B cell (primary cell): ENCODE measurements around the gene CBX7. TPM values are rescaled to one million over a fixed set of nuclear protein-coding genes. Genes with fewer than 3 reads are reported as not detected.

Experiments used
- ATAC-seq: fragments of 200-7000 bp; cut with Tn5 transposase; one replicate; pipeline ENCODE4 v1.10.0; 2021; ENCODE audit warnings: low read depth, mild to moderate bottlenecking, moderate number of reproducible peaks, moderate library complexity
- CTCF ChIA-PET: fragments of 350-600 bp; sonication (Branson Sonifier 250); formaldehyde crosslinking; loops from one replicate; lab custom pipeline; 2021; ENCODE audit warnings: antibody characterized with exemption, inconsistent platforms; lab: Charles Lee
- POLR2A ChIA-PET: fragments of 350-600 bp; sonication (Branson Sonifier 250); formaldehyde crosslinking; loops from one replicate; lab custom pipeline; 2021; ENCODE audit warnings: antibody characterized with exemption; lab: Charles Lee
- DNase-seq: peaks from one replicate; pipeline ENCODE4 v3.0.0; 2013
- H2AFZ ChIP-seq: 2 replicates; pipeline ENCODE4 v1.6.1; 2012; ENCODE audit warnings: mild to moderate bottlenecking, low read depth, low read length; ENCODE audit not compliant: insufficient read depth, poor library complexity, severe bottlenecking
- H3K27ac ChIP-seq, 2 donors: 1 replicate in 1 of 2; 2 replicates in 1 of 2; pipeline ENCODE4 v1.5.1; 2012 to 2013; ENCODE audit warnings: low read length in 2 of 2, mild to moderate bottlenecking in 2 of 2, moderate library complexity in 1 of 2
- H3K27me3 ChIP-seq, 4 experiments: fragments of 200-600 bp in 1 of 4; sonication (generic) in 1 of 4; replicated peaks in 1 of 4; 1 replicate in 2 of 4; 2 replicates in 2 of 4; pipeline versions ENCODE4 v1.6.1 to v1.7.0; 2013 to 2016; ENCODE audit warnings: low read length in 3 of 4, mild to moderate bottlenecking in 2 of 4, mixed read lengths in 1 of 4, moderate library complexity in 1 of 4; ENCODE audit not compliant: insufficient read depth in 4 of 4, control insufficient read depth in 3 of 4; ENCODE audit errors: control extremely low read depth in 1 of 4
- H3K36me3 ChIP-seq, 2 experiments: replicated peaks in 1 of 2; 1 replicate in 1 of 2; 2 replicates in 1 of 2; pipeline versions ENCODE4 v1.6.1 to v1.7.1; 2013; ENCODE audit warnings: low read length in 1 of 2; ENCODE audit not compliant: insufficient read depth in 2 of 2, control insufficient read depth in 1 of 2; ENCODE audit errors: control extremely low read depth in 1 of 2, extremely low read depth in 1 of 2
- H3K4me1 ChIP-seq, 2 donors: fragments of 200-600 bp in 1 of 2; sonication (generic) in 1 of 2; 1 replicate in 1 of 2; 2 replicates in 1 of 2; pipeline versions ENCODE4 v1.5.1 to v1.6.1; 2013 to 2017; ENCODE audit warnings: low read length in 2 of 2; ENCODE audit not compliant: control insufficient read depth in 2 of 2, insufficient read depth in 2 of 2
- H3K4me2 ChIP-seq: replicated peaks from 2 replicates; pipeline ENCODE3; 2012; ENCODE audit warnings: mild to moderate bottlenecking, low read depth, low read length; ENCODE audit not compliant: poor library complexity, severe bottlenecking
- H3K4me3 ChIP-seq, 5 experiments: fragments of 200-600 bp in 1 of 5; sonication (generic) in 1 of 5; 1 replicate in 3 of 5; 2 replicates in 2 of 5; pipeline versions ENCODE4 v1.5.1 to v1.7.0; 2011 to 2016; ENCODE audit warnings: low read length in 4 of 5, mild to moderate bottlenecking in 4 of 5, low read depth in 2 of 5, control low read depth in 1 of 5, moderate library complexity in 1 of 5; ENCODE audit not compliant: insufficient read depth in 1 of 5; ENCODE audit errors: control extremely low read depth in 1 of 5, extremely low read depth in 1 of 5
- H3K79me2 ChIP-seq: fragments of 200-600 bp; sonication (generic); one replicate; pipeline ENCODE4 v1.6.0; 2016; ENCODE audit warnings: low read length; ENCODE audit not compliant: control insufficient read depth, insufficient read depth
- H3K9ac ChIP-seq: fragments of 200-600 bp; sonication (generic); 2 replicates; pipeline ENCODE4 v1.6.1; 2017; ENCODE audit warnings: mild to moderate bottlenecking, low read length, moderate library complexity
- H3K9me3 ChIP-seq, 3 donors: one replicate each; pipeline versions ENCODE4 v1.6.1 to v1.7.1; 2013; ENCODE audit warnings: low read length in 2 of 3; ENCODE audit not compliant: control insufficient read depth in 2 of 3, insufficient read depth in 1 of 3; ENCODE audit errors: control extremely low read depth in 1 of 3
- H4K20me1 ChIP-seq: 2 replicates; pipeline ENCODE4 v1.6.0; 2012; ENCODE audit warnings: mild to moderate bottlenecking, low read length; ENCODE audit not compliant: insufficient read depth, control insufficient read depth, poor library complexity, severe bottlenecking
- H3K27ac Mint-ChIP-seq: one replicate; pipeline ENCODE4 v1.8.0; 2021; ENCODE audit warnings: mixed read lengths
- H3K27me3 Mint-ChIP-seq: one replicate; pipeline ENCODE4 v1.8.0; 2021; ENCODE audit warnings: mixed read lengths
- H3K4me1 Mint-ChIP-seq: one replicate; pipeline ENCODE4 v1.8.0; 2021; ENCODE audit warnings: mixed read lengths
- H3K4me3 Mint-ChIP-seq: one replicate; pipeline ENCODE4 v1.8.0; 2021; ENCODE audit warnings: mixed read lengths
- H3K9me3 Mint-ChIP-seq: one replicate; pipeline ENCODE4 v1.8.0; 2022; ENCODE audit warnings: mixed read lengths; ENCODE audit not compliant: insufficient read depth
- EZH2 ChIP-seq: IDR thresholded peaks from 2 replicates; pipeline ENCODE4 v1.6.1; 2012; ENCODE audit warnings: borderline replicate concordance, low read depth, mild to moderate bottlenecking, moderate library complexity, low read length; ENCODE audit not compliant: insufficient read depth, poor library complexity, severe bottlenecking
- WGBS: methylation state at CpG from one replicate; pipeline ENCODE4 v1.1.5; 2013; ENCODE audit warnings: missing lambda C conversion rate; ENCODE audit not compliant: insufficient coverage; 5-methylcytosine and 5-hydroxymethylcytosine counted together
- intact Hi-C: fragments of 100-400 bp; cut with micrococcal nuclease; formaldehyde crosslinking; loops from one replicate; pipeline ENCODE4 v1.10.0; 2022
- polyA plus RNA-seq: library from polyadenylated mRNA; depleted of rRNA; stranded (reverse); fragments of >200 nt; gene quantifications from 2 replicates; pipeline ENCODE4 v1.2.3, GENCODE V29; 2012
- total RNA-seq, 2 donors: library from RNA; stranded (reverse); fragments of 120-200 nt in 1 of 2; gene quantifications; 1 replicate in 1 of 2; 2 replicates in 1 of 2; pipeline versions ENCODE4 v1.2.3 to v1.2.4, GENCODE V29; 2013 to 2022
- TF ChIP-seq, protein P1 (sequence below): fragments of 200-600 bp; IDR thresholded peaks from one replicate; pipeline ENCODE4 v1.8.0; 2022; ENCODE audit warnings: antibody characterized with exemption, mild to moderate bottlenecking

The CBX7 gene
- total and polyA plus RNA-seq, 2 donors (not counting 1 experiment from before 2014, with no cell fraction given), result 83.6 to 141 TPM

DNA sequence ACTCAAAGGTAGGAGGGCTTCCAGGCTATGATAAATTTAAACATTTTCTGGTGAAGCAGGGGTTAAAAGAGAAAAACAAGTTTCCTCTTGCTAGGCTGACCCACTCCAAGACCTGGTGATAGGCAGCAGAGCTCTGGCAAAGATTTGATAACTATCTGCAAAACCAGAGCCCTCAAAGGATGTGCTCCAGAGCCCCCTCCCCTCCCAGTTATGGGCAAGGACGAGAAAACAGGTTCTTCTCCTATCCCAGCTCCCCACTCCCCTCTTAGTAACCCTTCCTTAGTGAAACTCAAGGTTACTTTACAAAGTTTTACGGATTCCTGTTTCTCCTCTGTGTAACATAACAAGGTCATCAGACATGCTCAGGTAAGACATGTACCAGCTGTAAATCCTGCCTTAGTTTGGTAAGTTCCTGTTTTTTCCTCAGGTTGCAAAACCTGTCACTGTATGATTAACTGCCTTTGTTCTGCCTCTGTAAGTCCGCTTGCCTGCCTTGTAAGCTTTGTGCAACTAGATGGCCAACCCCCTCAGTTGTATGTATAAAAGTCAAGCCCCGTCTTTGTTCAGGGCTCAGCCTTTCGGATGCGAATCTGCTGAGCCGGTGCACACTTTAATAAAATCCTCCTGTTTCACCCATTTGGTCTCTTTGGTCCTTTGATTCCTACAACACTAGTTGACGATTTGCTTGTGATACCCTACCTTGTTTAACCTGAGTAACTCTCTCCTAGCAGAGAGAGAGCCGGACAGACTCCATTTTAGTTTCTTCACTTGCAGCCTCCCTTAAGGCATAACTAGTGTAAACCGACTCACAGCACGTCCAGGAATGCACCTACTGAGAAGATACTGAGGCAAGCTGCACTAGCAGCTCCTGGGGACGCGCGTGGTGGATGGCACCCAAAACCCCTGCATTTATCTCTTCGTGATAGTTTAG is 41.6 kb downstream of the CBX7 start:
- Mint-ChIP-seq H3K4me1 (peaks cover 39% of the 10 kb centered on the region), H3K9me3 (no peaks in the 10 kb centered on the region), H3K27ac (peak overlapping the region; percentile 39), H3K4me3 (no peak overlapping the region), H3K27me3 (no peaks in the 10 kb centered on the region)
- ChIA-PET CTCF (interaction anchor here (0.9 to 3.0 kb wide), 10 partner anchors 7 to 241 kb away, joined by 3 to 10 read pairs (median 4); partner anchors contain the start of gene APOBEC3H), POLR2A (interaction anchor here (0.6 to 1.3 kb wide), 4 partner anchors 12 to 308 kb away, joined by 4 to 5 read pairs (median 4); no protein-coding TSS in a partner anchor)
- 74% methylated on average over 13 of the region's 15 CpGs for WGBS
- H4K20me1 ChIP-seq, result no peaks in the 10 kb centered on the region
- no peak overlapping the region for H3K9ac ChIP-seq
- H3K79me2 ChIP-seq, result no peaks in the 10 kb centered on the region
- peak overlapping the region; percentile 22 for H3K4me2 ChIP-seq
- peak; percentile 62 for DNase-seq
- no peak overlapping the region for H2AFZ ChIP-seq
- peak; percentile 50 for ATAC-seq
- intact Hi-C loops, result no loop called here
- TF ChIP-seq, protein P1, sequence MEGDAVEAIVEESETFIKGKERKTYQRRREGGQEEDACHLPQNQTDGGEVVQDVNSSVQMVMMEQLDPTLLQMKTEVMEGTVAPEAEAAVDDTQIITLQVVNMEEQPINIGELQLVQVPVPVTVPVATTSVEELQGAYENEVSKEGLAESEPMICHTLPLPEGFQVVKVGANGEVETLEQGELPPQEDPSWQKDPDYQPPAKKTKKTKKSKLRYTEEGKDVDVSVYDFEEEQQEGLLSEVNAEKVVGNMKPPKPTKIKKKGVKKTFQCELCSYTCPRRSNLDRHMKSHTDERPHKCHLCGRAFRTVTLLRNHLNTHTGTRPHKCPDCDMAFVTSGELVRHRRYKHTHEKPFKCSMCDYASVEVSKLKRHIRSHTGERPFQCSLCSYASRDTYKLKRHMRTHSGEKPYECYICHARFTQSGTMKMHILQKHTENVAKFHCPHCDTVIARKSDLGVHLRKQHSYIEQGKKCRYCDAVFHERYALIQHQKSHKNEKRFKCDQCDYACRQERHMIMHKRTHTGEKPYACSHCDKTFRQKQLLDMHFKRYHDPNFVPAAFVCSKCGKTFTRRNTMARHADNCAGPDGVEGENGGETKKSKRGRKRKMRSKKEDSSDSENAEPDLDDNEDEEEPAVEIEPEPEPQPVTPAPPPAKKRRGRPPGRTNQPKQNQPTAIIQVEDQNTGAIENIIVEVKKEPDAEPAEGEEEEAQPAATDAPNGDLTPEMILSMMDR, result no peak
- TF ChIP-seq EZH2, result no peak
- no peaks in the 10 kb centered on the region for H3K27me3 ChIP-seq
- peak overlapping the region; percentile 11 to 30 for H3K27ac ChIP-seq
- H3K9me3 ChIP-seq, result no peaks in the 10 kb centered on the region
- H3K4me1 ChIP-seq, result peaks cover 29 to 34% of the 10 kb centered on the region in 2 donors
- H3K36me3 ChIP-seq, result no peaks in the 10 kb centered on the region
- H3K4me3 ChIP-seq, result no peak overlapping the region
